ENCODE measurements around the gene ZNF839.
"Not testable (repeated sequence)": the region's sequence is repeated elsewhere in the genome, so short reads cannot be mapped to it uniquely, and the experiment has no call there.

Gene ZNF839

GRCh38 chr14:102319351-102320032 lies at the start of gene ZNF839:
Gene ZNF839 (plus strand): TSS chr14:102319746. CDS start chr14:102319766, 20 bp downstream.
- DNase-seq (ENCODE audit: low read depth) = peak; percentile 90

GRCh38 chr14:102272392-102272791 lies 47.2 kb upstream of the ZNF839 start:
- DNase-seq (ENCODE audit: low read depth) = no peak

- no peak for DNase-seq (ENCODE audit: low read depth)
Measured at GRCh38 chr14:102275866-102276265, 43.7 kb upstream of the ZNF839 start.

GRCh38 chr14:102277874-102278630 lies 41.5 kb upstream of the ZNF839 start:
- no peak for DNase-seq (ENCODE audit: low read depth)

- DNase-seq (ENCODE audit: low read depth) = no peak
Measured at GRCh38 chr14:102278631-102278935, 41.0 kb upstream of the ZNF839 start.

- DNase-seq (ENCODE audit: low read depth) = no peak
Measured at GRCh38 chr14:102279282-102279681, 40.3 kb upstream of the ZNF839 start.

- no peak for DNase-seq (ENCODE audit: low read depth)
Measured at GRCh38 chr14:102279688-102280348, 39.7 kb upstream of the ZNF839 start.

- no peak for DNase-seq (ENCODE audit: low read depth)
Measured at GRCh38 chr14:102280376-102280962, 39.1 kb upstream of the ZNF839 start.

- no peak for DNase-seq (ENCODE audit: low read depth)
Measured at GRCh38 chr14:102282751-102283465, 36.6 kb upstream of the ZNF839 start.

- DNase-seq (ENCODE audit: low read depth) = no peak
Measured at GRCh38 chr14:102283631-102284129, 35.9 kb upstream of the ZNF839 start.

GRCh38 chr14:102285106-102285505 lies 34.4 kb upstream of the ZNF839 start:
- DNase-seq (ENCODE audit: low read depth) = no peak

GRCh38 chr14:102288139-102288538 lies 31.4 kb upstream of the ZNF839 start:
- no peak for DNase-seq (ENCODE audit: low read depth)

GRCh38 chr14:102292441-102292840 lies 27.1 kb upstream of the ZNF839 start:
- DNase-seq (ENCODE audit: low read depth) = no peak

GRCh38 chr14:102293781-102294180 lies 25.8 kb upstream of the ZNF839 start:
- no peak for DNase-seq (ENCODE audit: low read depth)

- no peak for DNase-seq (ENCODE audit: low read depth)
Measured at GRCh38 chr14:102295270-102295669, 24.3 kb upstream of the ZNF839 start.

- no peak for DNase-seq (ENCODE audit: low read depth)
Measured at GRCh38 chr14:102297436-102298170, 21.9 kb upstream of the ZNF839 start.

- DNase-seq (ENCODE audit: low read depth) = not testable (repeated sequence)
Measured at GRCh38 chr14:102298303-102299070, 21.1 kb upstream of the ZNF839 start.

GRCh38 chr14:102303664-102304063 lies 15.9 kb upstream of the ZNF839 start:
- no peak for DNase-seq (ENCODE audit: low read depth)

- peak; percentile 96 for DNase-seq (ENCODE audit: low read depth)
Measured at GRCh38 chr14:102304611-102305506, 14.7 kb upstream of the ZNF839 start, which contains the start of gene MOK. Gene MOK (minus strand): TSS chr14:102305164. CDS start chr14:102304968, 196 bp downstream.

Data from activated T-helper 9 cell treated with anti-CD3 and anti-CD28 coated beads, Interleukin-2, amount 50 U/mL, for 16 hours (primary cell).